Kidney (tissue), 14 donors: Measurements from ENCODE around the gene AJAP1. TPM values are rescaled to one million over a fixed set of nuclear protein-coding genes. Genes with fewer than 3 reads are reported as not detected.

Experiments used
- DNase-seq, 5 donors: peaks; one replicate each; pipeline ENCODE4 v3.0.0-alpha.2; 2013 to 2020
- FAIRE-seq: peaks from 2 replicates; lab custom pipeline; 2012; peaks lifted over from hg19 to GRCh38; lab: Jason Lieb, UNC
- H3K27ac ChIP-seq, 2 donors: one replicate each; pipeline ENCODE4 v1.7.0; 2013; ENCODE audit warnings: low read depth in 2 of 2, low read length in 2 of 2, inconsistent platforms in 1 of 2
- H3K27me3 ChIP-seq: one replicate; pipeline ENCODE4 v1.7.1; 2013; ENCODE audit warnings: low read length, inconsistent platforms; ENCODE audit not compliant: control insufficient read depth, insufficient read depth
- H3K36me3 ChIP-seq, 3 donors: one replicate each; pipeline versions ENCODE4 v1.7.0 to v1.7.1; 2013; ENCODE audit warnings: low read length in 3 of 3, control low read depth in 1 of 3, inconsistent platforms in 1 of 3; ENCODE audit not compliant: insufficient read depth in 3 of 3, control insufficient read depth in 2 of 3
- H3K4me1 ChIP-seq, 3 donors: one replicate each; pipeline versions ENCODE4 v1.7.0 to v1.7.1; 2013; ENCODE audit warnings: low read length in 3 of 3, inconsistent platforms in 1 of 3, low read depth in 1 of 3; ENCODE audit not compliant: control insufficient read depth in 2 of 3, insufficient read depth in 2 of 3
- H3K4me3 ChIP-seq, 3 donors: one replicate each; pipeline versions ENCODE4 v1.7.0 to v1.8.1; 2013; ENCODE audit warnings: low read length in 3 of 3, control low read depth in 1 of 3, inconsistent platforms in 1 of 3
- H3K9ac ChIP-seq, 3 donors: one replicate each; pipeline versions ENCODE4 v1.7.0 to v1.7.1; 2013; ENCODE audit warnings: low read length in 3 of 3, control low read depth in 1 of 3, inconsistent platforms in 1 of 3
- H3K9me3 ChIP-seq, 3 donors: one replicate each; pipeline versions ENCODE4 v1.7.0 to v1.7.1; 2013; ENCODE audit warnings: low read length in 3 of 3, control low read depth in 1 of 3, inconsistent platforms in 1 of 3; ENCODE audit not compliant: control insufficient read depth in 2 of 3, insufficient read depth in 1 of 3
- CTCF ChIP-seq: IDR thresholded peaks from 3 replicates; pipeline ENCODE4 v1.5.1; 2012; ENCODE audit warnings: mild to moderate bottlenecking, moderate library complexity, borderline replicate concordance; ENCODE audit not compliant: insufficient read depth; ENCODE audit errors: extremely low read depth
- intact Hi-C: fragments of 100-400 bp; cut with DNase I; formaldehyde crosslinking; loops from one replicate; pipeline ENCODE4 v1.11.1; 2022
- polyA plus RNA-seq: library from polyadenylated mRNA; stranded (reverse); fragments of 350-450 nt; fragmentation: Illumina TruSeq; extraction: RNeasy Lipid Tissue Mini Kit (QIAGEN cat#74804); gene quantifications from one replicate; pipeline ENCODE4 v1.2.3, GENCODE V29; 2014; ENCODE audit warnings: low read depth, low replicate concordance; ENCODE audit not compliant: insufficient read depth
- total RNA-seq: library from RNA; stranded (reverse); fragmentation: NEBNext Ultra II Directional; extraction: Animal tissue kit (Norgen Biotek cat#: 25700); gene quantifications from one replicate; pipeline ENCODE4 v1.2.1, GENCODE V29; 2021
- donor health status: control.
- donor health status: control.
- donor health status: control.
- donor health status: control.
- donor health status: control.
- donor health status: DM: yes; HTN: yes; CAD: no.
- donor health status: Normal renal cell carcinoma (clear cell type).

Gene AJAP1
- total and polyA plus RNA-seq, 2 donors from 2014 or later, result 2.7 to 5.5 TPM

- FAIRE-seq, result no peak
These were observed 56.4 kb downstream of the AJAP1 start for GRCh38 chr1:4710592-4711415.

GRCh38 chr1:4711416-4712275 lies 57.2 kb downstream of the AJAP1 start:
- intact Hi-C loops, result no loop called here
- Histone ChIP-seq H3K9me3 (peaks cover 0 to 2% (median 0%) of the 10 kb centered on the region in 3 donors), H3K27ac (no peak overlapping the region), H3K36me3 (no peaks in the 10 kb centered on the region), H3K4me3 (no peak overlapping the region), H3K9ac (no peak overlapping the region), H3K27me3 (no peaks in the 10 kb centered on the region), H3K4me1 (peaks cover 0 to 6% (median 0%) of the 10 kb centered on the region in 3 donors)
- FAIRE-seq, result no peak
- peak in 3 of 5 donors; percentile 31 to 45 (median 39) for DNase-seq
- no peak for TF ChIP-seq CTCF

More at GRCh38 chr1:4710592-4711415, 56.4 kb downstream of the AJAP1 start:
- Histone ChIP-seq H3K36me3 (no peaks in the 10 kb centered on the region), H3K27ac (no peak overlapping the region), H3K27me3 (no peaks in the 10 kb centered on the region), H3K4me1 (peaks cover 0 to 6% (median 0%) of the 10 kb centered on the region in 3 donors), H3K9ac (no peak overlapping the region), H3K9me3 (no peaks in the 10 kb centered on the region), H3K4me3 (no peak overlapping the region)
- no peak for TF ChIP-seq CTCF
- DNase-seq, result peak in 4 of 5 donors; percentile 74 to 84 (median 78)
- intact Hi-C loops, result no loop called here

- no peak for DNase-seq
- no peak overlapping the region for H3K4me3 ChIP-seq
- H3K9ac ChIP-seq, result no peak overlapping the region
- no peaks in the 10 kb centered on the region for H3K27me3 ChIP-seq
- no peak for TF ChIP-seq CTCF
- no peak for FAIRE-seq
- H3K9me3 ChIP-seq, result peaks cover 0 to 2% (median 0%) of the 10 kb centered on the region in 3 donors
- no peaks in the 10 kb centered on the region for H3K36me3 ChIP-seq
- intact Hi-C loops, result no loop called here
- no peak overlapping the region for H3K27ac ChIP-seq
- H3K4me1 ChIP-seq, result peaks cover 0 to 6% (median 0%) of the 10 kb centered on the region in 3 donors
These were observed 59.3 kb downstream of the AJAP1 start for GRCh38 chr1:4713669-4714068.
